Activated CD8-positive, alpha-beta memory T cell treated with anti-CD3 and anti-CD28 coated beads, Interleukin-2, amount 50 U/mL, for 24 hours (primary cell): ENCODE data around the gene ACBD4.
"Not testable (repeated sequence)": the region's sequence is repeated elsewhere in the genome, so short reads cannot be mapped to it uniquely, and the experiment has no call there.

ENCODE experiments used
- DNase-seq: peaks from one replicate; pipeline ENCODE4 v3.0.0-alpha.2; 2020; ENCODE audit errors: extremely low read depth

Gene ACBD4

DNA sequence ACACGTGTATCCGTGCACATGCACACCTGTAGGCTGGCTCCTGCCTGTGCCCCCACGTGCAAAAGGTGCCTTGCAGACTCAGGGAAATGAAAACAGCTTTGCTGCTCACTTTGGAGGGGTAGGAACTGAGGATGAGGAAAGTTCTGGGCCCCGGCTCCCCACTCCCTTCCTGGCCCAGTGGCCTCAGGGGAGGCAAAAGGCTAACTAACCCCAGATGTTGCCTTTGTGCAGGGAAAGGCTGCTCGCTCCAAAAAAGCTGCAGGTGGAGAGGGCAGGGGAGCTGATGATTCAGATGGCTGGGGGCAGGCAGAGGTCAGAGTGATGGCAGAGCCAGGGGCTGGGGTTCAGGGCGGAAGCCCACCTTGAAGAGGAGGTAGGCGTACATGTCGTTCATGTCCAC is 15.5 kb upstream of the ACBD4 start:
- no peak for DNase-seq

DNA sequence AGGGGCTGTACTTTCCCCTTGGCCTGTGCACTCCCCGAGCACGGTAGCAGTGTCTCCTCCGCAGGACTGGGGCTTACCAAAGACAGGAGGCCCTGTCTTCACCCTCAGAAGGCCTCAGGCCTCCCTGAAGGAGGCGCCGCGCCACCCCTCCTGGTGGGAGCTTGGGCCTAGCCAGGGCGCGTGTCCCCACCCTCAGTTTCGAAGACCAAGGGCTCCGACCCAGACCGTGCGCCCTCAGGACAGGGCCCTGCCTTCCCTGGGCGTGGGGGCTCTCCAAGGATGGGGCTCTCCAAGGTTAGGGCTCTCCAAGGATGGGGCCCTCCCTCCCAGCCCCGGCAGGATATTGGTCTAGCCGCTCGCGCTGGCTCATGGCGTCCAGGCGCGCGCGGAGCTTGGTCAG is 14.9 kb upstream of the ACBD4 start:
- no peak for DNase-seq

DNA sequence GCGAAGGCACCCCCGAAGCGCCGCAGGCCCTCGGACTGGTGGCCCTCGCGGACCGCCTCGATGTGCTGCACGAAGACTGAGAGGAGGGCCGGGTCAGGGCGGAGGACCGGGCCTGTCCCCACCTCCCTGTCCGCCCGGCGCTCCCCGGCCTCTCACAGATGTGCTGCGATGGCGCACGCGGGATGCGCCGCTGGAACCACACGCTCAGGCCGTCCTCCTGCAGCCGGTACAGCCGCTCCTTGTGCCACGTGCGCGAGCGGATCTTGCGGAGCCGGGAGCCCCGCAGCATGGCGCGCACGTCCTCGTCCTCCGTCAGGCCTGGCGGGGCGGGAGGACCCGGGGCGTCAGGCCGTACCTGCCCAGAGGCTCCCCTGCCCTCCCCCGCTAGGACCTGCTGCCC is 14.4 kb upstream of the ACBD4 start:
- no peak for DNase-seq

DNA sequence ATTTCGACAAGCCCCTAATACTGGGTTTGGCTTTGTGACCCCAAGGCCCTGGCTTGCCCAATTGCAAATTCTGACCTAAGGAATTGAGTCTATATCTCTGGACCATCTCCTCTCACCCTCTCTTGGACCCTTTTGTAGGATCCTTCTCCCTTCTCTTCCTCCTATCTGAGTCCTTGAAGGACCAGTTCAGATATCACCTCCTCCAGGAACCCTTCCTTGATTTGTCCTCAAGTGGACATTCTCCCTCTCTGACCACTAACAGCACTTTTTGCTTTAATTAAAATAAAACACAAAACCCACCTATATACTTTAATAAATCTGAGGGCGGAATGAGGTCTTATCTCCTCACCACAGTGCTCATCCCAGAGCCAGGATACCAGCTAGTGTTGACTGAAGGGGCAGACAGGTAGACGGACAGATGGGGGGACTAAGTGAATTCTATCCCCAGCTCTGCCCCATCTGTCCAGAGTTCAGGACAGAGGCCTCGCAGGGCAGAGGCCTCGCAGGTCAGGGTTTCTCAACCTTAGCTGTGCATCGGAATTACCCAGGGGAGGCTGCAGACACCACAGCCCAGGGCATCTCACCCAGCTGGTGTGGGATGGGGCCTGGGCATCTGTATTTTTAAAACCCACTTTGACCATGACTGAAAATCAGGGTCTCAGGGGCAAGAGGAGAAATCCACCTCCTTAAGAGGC is 12.3 kb upstream of the ACBD4 start:
- DNase-seq = no peak

DNA sequence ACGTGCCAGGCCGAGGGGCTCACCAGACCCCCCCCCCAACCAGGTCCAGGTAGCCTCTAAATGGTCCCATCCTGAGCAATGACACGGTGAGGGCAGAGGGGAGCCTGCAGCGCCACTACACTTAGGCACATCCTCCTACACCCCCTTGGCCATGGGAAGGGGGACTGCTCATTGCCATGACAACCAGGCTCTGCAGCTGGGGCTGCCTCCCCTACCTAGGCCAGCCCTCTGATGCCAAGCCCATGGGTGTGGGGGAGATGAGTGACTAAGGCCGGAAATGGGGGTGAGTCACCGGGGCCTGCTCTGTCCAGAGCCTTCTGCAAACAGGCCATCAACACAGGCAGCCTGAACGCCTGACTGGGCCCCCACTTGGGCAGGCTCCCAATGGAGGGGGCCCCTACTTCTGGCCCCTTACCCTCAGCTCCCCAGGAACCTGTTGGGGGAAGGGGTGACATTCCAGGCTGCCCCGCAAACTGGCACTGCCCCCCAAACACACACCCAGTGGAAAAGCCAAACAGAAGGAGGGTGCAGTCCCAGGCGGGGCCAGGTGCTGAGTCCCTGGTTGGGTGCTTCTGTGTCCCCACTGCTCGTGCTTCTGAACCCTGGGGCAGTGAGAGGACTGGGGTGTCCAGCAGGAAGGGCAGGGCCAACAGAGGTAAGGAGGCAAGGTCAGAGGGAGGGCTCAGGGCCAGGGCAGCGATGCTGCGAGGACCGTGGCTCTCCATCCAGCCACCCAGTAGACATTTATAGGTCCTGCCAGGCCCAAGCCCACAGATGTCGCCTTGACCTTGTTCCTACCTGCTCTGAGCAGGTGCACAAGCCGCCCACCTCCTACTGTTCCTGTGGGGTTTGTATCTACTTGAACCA is 11.3 kb upstream of the ACBD4 start:
- no peak for DNase-seq

DNA sequence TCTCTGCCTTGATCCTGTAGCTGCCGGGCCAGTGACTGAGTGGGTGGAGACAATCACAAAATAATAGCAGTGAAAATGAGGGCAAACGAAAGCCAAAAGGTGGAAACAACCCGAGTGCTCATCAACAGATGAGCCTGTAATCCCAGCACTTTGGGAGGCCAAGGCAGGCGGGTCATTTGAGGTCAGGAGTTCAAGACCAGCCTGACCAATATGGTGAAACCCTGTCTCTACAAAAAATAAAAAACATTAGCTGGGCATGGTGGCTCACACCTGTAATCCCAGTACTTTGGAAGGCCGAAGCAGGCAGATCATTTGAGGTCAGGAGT is 10.7 kb upstream of the ACBD4 start:
- DNase-seq = not testable (repeated sequence)

DNA sequence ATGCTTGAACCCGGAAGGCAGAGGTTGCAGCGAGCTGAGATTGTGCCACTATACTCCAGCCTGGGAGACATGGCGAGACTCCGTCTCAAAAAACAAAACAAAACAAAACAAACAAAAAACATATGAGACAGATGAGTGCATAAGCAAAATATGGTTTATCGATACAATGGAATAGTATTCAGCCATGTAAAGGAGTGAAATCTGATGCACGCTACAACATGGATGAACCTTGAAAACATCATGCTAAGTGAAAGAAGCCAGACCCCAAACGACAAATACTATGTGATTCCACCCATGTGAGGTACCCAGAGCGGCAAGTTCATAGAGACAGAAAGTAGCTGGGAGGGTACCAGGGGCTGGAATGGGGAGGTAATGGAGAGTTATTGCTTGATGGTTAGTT is 10.0 kb upstream of the ACBD4 start:
- no peak for DNase-seq

DNA sequence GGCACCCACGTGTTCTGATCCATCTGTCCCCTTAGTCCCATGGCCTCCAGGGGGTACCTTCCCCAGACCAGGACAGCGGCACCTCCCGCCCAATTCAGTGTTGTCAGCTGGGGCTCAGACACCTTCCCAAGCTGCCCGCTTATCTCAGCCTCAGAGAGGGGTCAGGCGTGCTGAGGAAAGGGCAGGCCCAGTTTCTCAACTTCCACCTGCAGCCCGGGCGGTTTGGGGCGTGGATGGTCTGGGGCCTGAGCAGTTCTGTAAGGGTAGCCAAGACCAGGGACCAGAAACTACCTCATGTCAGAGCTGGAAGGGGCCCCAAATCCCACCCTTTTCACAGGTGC is 8.3 kb upstream of the ACBD4 start:
- no peak for DNase-seq

DNA sequence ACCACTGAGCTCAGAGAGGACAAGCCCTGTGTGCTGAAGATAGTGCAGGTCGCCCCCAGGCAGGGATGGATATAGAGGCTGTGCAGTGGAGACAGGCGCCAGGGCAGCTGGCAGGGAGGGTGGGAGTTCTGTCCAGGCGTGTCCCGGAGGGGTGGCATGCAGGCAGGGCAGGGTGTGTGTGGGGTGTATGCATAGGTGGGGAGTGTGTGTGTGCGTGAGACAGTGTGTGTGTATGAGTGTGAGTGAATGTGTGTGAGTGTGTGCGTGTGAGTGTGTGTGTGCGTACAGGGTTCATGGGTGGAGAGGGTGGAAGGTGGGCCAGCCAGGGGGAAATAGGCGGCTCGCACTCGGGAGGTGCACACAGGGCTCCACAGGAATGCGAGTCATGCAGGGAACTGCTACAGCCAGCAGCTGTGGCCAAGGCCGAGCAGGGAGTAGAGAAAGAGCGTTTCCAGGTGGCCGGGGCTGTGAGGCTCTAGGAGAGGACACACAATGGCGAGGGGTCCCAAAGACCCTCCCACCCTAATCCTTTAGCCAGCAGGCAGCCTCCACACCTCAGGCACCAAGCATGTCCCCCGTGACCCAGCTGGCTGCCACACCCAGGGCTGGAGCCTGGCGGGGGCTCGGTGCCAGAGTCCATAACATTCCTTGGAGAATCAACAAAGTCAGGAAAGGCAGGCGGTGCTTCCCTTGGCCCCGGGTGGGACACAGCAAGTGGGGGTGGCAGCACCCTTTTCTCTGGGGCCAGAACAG is 7.8 kb upstream of the ACBD4 start:
- DNase-seq = no peak

DNA sequence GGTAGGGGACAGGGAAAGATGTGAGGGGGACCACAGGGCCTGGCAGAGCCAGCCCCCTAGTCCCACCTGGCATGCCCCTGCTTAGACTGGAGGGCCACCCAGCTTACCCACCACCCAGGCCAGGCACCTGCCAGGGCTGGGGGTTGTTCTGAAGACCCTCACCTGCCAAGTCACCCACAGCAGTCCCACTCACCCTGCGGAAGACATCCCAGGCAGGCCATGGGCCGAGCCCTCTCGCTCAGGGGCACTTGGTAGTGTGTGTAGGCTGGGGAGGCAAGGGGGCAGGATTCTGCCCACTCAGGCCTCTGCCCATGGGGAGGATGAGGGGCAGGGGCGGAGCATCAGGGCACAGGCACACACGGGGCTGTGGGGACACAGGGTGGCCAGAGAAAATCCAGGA is 7.2 kb upstream of the ACBD4 start:
- DNase-seq = no peak

DNA sequence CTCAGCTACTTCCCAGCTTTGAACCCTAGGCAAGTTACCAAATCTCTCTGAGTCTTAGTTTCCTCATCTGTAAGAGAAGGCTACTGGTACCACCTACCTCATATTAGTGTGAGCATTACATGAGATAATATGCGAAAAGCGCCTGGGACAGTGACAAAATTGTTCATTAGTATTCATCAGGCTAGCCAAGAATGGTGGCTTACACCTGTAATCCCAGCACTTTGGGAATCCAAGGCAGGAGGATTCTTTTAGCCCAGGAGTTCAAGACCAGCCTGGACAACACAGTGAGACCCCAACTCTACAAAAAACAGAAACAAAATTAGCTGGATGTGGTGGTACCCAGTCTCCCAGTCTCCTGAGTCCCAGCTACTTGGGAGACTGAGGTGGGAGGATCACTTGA is 6.5 kb upstream of the ACBD4 start:
- DNase-seq = no peak

DNA sequence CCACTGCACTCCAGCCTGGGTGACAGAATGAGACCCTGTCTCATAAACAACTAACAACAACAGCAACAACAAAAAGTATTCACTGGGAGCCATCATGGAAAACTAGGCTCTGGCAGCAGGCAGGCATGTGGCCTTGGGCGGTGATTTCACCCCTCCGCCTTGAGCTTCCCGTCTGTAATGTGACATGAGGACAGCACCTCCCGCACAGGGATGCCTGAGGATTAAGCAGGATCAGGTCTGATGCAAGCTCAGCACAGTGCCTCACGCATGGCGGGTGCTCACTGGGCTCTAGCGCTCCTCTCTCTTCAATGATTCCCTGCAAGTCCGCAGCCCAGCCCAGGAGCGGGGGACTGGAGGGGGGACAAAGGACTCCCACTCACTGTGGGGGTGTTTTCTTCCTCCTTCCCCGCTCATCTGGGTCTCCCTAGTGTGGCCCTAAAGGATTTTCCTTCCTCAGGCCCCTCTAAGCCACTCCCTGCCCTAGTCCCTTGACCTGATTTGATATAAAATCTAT is 6.0 kb upstream of the ACBD4 start:
- no peak for DNase-seq

DNA sequence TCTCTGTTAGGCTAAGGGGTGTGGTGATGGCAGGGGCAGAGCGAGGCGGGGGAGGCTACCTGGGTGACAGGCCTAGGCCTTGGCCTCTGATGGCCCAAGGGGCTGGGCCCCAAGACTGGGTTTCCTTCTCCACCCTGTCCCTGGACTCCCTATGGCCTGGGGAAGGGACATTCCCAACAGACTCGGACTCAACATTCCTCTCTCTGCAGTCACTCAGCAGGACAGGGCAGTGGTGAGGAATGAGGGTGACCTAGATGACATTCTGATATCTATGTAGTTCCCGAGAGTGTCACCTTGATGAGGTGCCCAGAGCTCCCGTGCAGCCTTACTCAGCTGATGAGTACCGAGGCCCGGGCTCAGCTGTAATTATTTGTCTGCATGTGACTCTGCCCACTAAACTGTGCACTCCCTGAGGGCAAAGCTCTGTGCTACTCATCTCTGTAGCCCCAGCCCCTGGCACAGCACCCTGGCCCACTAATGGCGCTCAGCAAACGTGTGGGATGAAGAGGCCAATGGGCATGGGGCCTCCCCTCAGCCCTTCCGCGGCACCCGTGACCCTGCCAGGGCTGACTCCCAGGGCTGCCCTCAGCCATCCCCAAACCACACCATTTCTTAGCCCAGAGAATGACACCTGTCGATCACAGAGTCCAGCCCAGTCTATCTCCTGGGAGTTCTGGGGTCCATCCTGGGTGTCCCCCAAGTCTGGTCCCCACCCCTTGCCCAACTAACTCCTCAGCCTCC is 5.4 kb upstream of the ACBD4 start:
- no peak for DNase-seq

DNA sequence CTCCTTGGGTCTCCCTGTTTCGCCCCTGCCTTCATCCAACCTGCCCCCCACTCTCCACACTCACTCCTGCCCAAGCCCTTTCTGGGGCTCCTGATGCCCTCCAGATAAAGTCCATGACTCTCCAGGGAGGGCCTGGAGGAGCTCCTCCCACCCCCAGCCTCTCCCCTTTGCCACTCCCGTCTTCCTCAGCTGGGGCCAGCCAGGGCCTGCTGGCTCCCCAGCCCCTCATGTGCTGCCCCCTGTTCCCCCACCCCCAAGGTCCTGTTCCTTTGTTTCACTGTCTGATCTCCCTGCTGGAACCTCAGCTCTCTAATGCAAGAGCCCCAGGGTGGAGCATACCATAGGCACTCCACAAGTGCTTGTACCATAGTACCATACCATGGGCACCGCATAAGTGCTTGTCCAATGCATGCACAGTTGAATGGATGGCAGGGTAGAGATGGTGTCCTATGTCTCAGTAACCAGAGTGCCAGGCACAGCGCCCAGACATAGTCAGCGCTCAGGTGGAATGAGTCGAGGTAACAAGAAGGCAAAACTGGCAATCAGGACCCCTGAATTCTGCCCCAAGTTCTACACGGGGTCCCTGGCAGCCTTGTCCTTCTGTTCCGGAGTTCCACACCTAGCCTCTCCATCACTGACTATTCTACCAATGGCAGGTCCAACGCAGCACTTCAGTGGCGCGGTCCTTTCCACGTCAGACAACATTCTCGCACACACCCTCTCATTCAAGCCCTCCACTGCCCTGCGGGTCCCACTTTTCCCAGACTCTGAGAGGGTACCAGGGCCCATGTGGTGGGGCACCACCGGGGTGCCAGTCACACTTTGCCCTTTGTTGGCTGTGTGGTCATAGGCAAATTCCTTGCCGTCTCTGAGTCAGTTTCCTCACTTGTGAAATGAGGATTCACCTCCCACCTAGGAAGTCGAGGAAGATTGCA is 4.5 kb upstream of the ACBD4 start:
- DNase-seq = no peak

DNA sequence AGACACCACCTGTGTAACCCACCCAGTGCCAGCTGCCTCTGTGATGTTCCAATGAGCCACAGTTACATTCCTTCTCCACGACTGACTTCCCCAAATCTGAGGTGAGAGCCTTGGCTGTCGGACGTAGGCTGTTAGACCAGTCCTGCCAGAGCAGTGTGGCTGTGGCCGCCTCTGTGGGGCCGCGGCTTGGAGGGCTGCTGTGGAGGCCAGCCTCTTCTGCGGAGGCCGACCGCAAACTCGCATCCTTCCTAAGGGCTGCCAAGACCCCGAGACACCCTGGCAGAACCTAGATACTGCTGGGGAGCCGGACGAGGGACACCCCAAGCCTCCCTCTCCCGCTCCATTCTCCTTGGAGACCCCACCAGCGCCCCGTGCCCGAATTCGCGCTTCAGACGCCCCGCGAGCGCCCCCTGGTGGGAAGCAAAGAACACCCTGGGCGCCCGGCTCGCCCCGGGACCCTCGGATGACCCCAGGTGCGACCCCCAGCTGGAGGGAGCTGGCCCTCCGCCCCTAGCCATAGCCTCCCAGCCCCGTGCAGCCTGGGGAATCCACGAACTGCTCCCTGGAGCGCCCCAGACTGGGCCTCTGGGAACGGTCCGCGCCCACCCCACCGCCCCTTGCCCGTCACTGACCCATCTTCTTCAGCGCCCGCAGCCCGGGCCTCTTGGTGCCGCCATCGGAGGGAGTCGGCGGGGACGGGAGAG is 3.7 kb upstream of the ACBD4 start:
- DNase-seq = no peak

DNA sequence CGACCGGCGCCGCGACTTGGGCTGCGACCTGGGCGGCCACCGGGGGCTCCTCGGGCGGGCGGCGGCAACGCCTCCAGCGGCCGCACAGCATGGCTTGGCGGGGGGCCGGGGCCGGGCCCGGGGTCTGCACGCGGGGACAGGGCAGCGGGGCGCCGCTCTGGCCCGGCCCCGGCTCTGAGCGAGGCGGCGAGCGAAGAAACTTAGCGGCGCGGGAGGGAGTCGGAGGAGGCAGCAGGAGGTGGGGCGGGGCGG is 3.2 kb upstream of the ACBD4 start, which contains the start of gene PLCD3:
TSS of gene PLCD3 (minus strand) at position 196 of the 252 bp plus-strand sequence. CDS start at position 91, 105 bp downstream.
- no peak for DNase-seq

DNA sequence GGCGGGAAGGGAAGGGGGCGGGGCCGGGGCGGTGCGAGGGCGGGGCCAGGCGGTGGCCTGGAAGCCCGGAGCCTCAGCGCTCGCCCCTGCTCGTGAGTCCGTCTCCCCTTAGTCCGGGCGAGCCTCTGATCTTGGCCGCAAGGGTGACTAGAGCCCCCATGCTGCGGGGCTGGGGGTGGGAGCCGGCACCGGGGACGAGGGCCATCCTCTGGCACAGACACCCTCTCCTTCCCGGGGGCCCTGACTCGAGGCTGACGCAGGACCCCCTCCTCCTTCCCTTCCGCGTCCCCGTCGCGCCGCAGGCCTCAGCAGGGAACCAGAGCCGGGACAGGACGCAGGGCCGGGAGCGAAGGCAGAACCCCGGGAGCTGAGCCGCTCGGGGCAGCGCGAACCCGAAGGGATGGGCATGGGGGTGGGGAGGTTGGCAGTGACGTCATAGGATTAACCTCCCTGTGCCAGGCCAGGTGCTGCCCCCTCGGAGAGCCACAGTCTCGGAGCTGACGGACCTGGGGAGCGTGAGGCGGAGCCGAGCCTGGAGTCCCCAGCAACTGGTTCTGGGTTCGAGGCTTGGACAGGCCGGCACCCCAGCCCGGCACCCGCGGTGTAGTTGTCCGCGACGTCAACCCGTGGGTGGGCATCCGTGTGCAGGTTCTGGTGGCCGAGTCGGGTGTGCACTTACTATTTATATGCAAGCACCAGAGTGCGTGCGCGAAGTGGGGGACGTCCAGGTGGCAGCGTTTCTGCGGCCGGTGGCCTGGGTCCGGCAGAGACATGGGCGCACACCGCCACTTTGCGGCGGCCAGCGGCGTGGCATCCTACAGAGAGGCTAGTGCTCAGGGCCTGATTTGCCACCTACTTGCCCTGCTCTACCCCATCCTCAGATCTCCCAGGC is 2.7 kb upstream of the ACBD4 start:
- no peak for DNase-seq

DNA sequence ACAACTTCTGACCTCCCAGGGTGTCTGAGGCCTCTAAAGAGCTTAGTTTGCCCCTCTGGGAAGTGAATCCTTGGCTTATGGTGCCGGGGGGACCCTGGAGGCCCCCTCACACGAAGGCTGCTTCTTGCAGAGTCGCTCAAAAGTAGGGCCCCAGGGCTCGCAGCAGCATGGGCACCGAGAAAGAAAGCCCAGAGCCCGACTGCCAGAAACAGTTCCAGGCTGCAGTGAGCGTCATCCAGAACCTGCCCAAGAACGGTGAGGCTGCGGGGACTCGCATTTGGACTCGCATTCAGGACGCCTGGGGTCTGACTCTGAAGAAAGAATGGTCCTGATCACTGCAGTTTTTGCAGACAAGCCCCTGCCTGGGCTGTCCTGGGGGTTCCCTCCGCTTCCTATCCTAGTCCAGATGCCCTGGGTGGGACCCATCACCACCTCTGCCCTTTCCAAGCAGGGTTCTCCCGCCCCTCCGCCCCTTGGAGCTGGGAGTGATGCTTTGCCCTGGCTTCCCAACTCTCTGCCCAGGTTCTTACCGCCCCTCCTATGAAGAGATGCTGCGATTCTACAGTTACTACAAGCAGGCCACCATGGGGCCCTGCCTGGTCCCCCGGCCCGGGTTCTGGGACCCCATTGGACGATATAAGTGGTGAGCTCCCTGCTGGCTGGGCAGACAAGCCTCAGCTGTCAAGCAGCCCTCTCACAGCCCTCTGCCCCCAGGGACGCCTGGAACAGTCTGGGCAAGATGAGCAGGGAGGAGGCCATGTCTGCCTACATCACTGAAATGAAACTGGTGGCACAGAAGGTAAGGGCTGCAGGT is 698 bp downstream of the ACBD4 start:
- no peak for DNase-seq
